Fibroblast of mammary gland (primary cell): ENCODE results near the gene FAM13A.

Experiments used
- DNase-seq: peaks from one replicate; pipeline ENCODE4 v3.0.0-alpha.2; 2010; ENCODE audit warnings: low read depth
- H3K4me3 ChIP-seq: 2 replicates; pipeline ENCODE4 v1.5.1; 2011; ENCODE audit warnings: low read depth, mild to moderate bottlenecking, low read length, moderate library complexity; ENCODE audit not compliant: control insufficient read depth
- CTCF ChIP-seq: conservative IDR thresholded peaks from 2 replicates; pipeline ENCODE4 v1.5.1; 2011; ENCODE audit warnings: low read depth, low read length, inconsistent platforms; ENCODE audit not compliant: control insufficient read depth, insufficient read depth

Gene FAM13A

GRCh38 chr4:88881227-88881569 lies 175.8 kb downstream of the FAM13A start:
- H3K4me3 ChIP-seq = no peak overlapping the region
- DNase-seq = no peak
- TF ChIP-seq CTCF = no peak

- no peak for TF ChIP-seq CTCF
- DNase-seq = no peak
- no peak overlapping the region for H3K4me3 ChIP-seq
These were observed 176.3 kb downstream of the FAM13A start for GRCh38 chr4:88880501-88881226.

- no peak for TF ChIP-seq CTCF
- no peak overlapping the region for H3K4me3 ChIP-seq
- no peak for DNase-seq
These were observed 177.0 kb downstream of the FAM13A start for GRCh38 chr4:88879991-88880390.

GRCh38 chr4:88878642-88879041 lies 178.3 kb downstream of the FAM13A start:
- DNase-seq = no peak
- no peak for TF ChIP-seq CTCF
- H3K4me3 ChIP-seq = no peak overlapping the region

GRCh38 chr4:88870428-88870827 lies 186.6 kb downstream of the FAM13A start:
- no peak for DNase-seq
- no peak overlapping the region for H3K4me3 ChIP-seq
- no peak for TF ChIP-seq CTCF

- no peak for DNase-seq
- H3K4me3 ChIP-seq = no peak overlapping the region
- no peak for TF ChIP-seq CTCF
These were observed 188.5 kb downstream of the FAM13A start for GRCh38 chr4:88868510-88868909.

- no peak overlapping the region for H3K4me3 ChIP-seq
- DNase-seq = peak; percentile 54
- no peak for TF ChIP-seq CTCF
These were observed 190.0 kb downstream of the FAM13A start for GRCh38 chr4:88866862-88867550.
